HepG2 (cell line): ENCODE measurements around the gene EMC8. TPM values are rescaled to one million over a fixed set of nuclear protein-coding genes. Genes with fewer than 3 reads are reported as not detected.

ENCODE experiments used
- ATF4 ChIP-seq, 2 experiments: fragments of 450-650 bp in 1 of 2; sonication (generic) in 1 of 2; formaldehyde crosslinking; IDR thresholded peaks; 2 replicates each; pipeline versions ENCODE4 v1.5.0 to v1.8.0; 2020 to 2022; ENCODE audit warnings: mild to moderate bottlenecking in 1 of 2, missing genetic modification reagents in 1 of 2
- ELF3 ChIP-seq: IDR thresholded peaks from 2 replicates; pipeline ENCODE4 v1.6.1; 2016; ENCODE audit warnings: missing genetic modification reagents, missing compliant biosample characterization
- ETV5 ChIP-seq: IDR thresholded peaks from 2 replicates; pipeline ENCODE4 v1.6.1; 2018; ENCODE audit warnings: missing biosample characterization, missing genetic modification reagents, inconsistent platforms, borderline replicate concordance
- GATA4 ChIP-seq: sonication (generic); IDR thresholded peaks from 2 replicates; pipeline ENCODE4 v1.6.1; 2016; ENCODE audit warnings: antibody characterized with exemption, low read depth, borderline replicate concordance
- HNRNPK ChIP-seq: fragments of 200-400 bp; formaldehyde crosslinking; IDR thresholded peaks from 2 replicates; pipeline ENCODE4 v1.6.1; 2018; ENCODE audit warnings: low read length, low read depth, moderate library complexity, mild to moderate bottlenecking; ENCODE audit not compliant: poor library complexity, severe bottlenecking
- HOXA9 ChIP-seq: sonication (generic); formaldehyde crosslinking; IDR thresholded peaks from 2 replicates; pipeline ENCODE4 v1.8.1; 2022; ENCODE audit warnings: missing genetic modification reagents, mild to moderate bottlenecking, moderate library complexity, borderline replicate concordance
- LCORL ChIP-seq, 2 experiments: fragments of 450-650 bp in 1 of 2; sonication (generic) in 1 of 2; formaldehyde crosslinking in 1 of 2; IDR thresholded peaks; 2 replicates each; pipeline versions ENCODE4 v1.5.0 to v1.6.1; 2017 to 2020; ENCODE audit warnings: antibody characterized with exemption in 1 of 2, missing genetic modification reagents in 1 of 2
- MYPOP ChIP-seq: sonication (generic); formaldehyde crosslinking; IDR thresholded peaks from 2 replicates; pipeline ENCODE4 v1.8.1; 2023; ENCODE audit warnings: mild to moderate bottlenecking, moderate library complexity, missing genetic modification reagents
- PATZ1 ChIP-seq: sonication (generic); formaldehyde crosslinking; IDR thresholded peaks from 2 replicates; pipeline ENCODE4 v1.4.0; 2020; ENCODE audit warnings: missing genetic modification reagents
- PAXIP1 ChIP-seq: sonication (generic); formaldehyde crosslinking; conservative IDR thresholded peaks from 2 replicates; pipeline ENCODE4 v1.4.0; 2020; ENCODE audit warnings: mild to moderate bottlenecking, missing genetic modification reagents, moderate library complexity
- PHF21A ChIP-seq: sonication (generic); formaldehyde crosslinking; IDR thresholded peaks from 2 replicates; pipeline ENCODE4 v1.5.0; 2020; ENCODE audit warnings: mild to moderate bottlenecking, missing genetic modification reagents
- RCOR2 ChIP-seq: IDR thresholded peaks from 2 replicates; pipeline ENCODE4 v1.6.1; 2016; ENCODE audit warnings: missing biosample characterization, missing genetic modification reagents
- ZFX ChIP-seq: sonication (generic); formaldehyde crosslinking; IDR thresholded peaks from 2 replicates; pipeline ENCODE4 v1.4.0; 2020; ENCODE audit warnings: mild to moderate bottlenecking, low read depth, missing genetic modification reagents, moderate library complexity
- ZMYM2 ChIP-seq: sonication (generic); formaldehyde crosslinking; IDR thresholded peaks from 2 replicates; pipeline ENCODE4 v1.8.0; 2022; ENCODE audit warnings: mild to moderate bottlenecking, missing genetic modification reagents
- ZNF3 ChIP-seq: IDR thresholded peaks from 2 replicates; pipeline ENCODE4 v1.7.0; 2017; ENCODE audit warnings: inconsistent platforms
- ZNF414 ChIP-seq: sonication (generic); formaldehyde crosslinking; IDR thresholded peaks from 2 replicates; pipeline ENCODE4 v1.5.0; 2020; ENCODE audit warnings: missing genetic modification reagents
- ZNF501 ChIP-seq: sonication (generic); formaldehyde crosslinking; IDR thresholded peaks from 2 replicates; pipeline ENCODE4 v1.5.1; 2020; ENCODE audit warnings: mild to moderate bottlenecking, moderate library complexity, missing genetic modification reagents
- ZNF670 ChIP-seq: sonication (generic); formaldehyde crosslinking; IDR thresholded peaks from 2 replicates; pipeline ENCODE4 v1.8.0; 2022; ENCODE audit warnings: mild to moderate bottlenecking, missing genetic modification reagents, borderline replicate concordance
- polyA plus RNA-seq, 8 experiments: library from polyadenylated mRNA; depleted of rRNA in 3 of 8; stranded (reverse) in 7 of 8; unstranded in 1 of 8; fragments of >200 nt; fragmentation: Illumina TruSeq in 4 of 8; extraction: Trizol in 4 of 8; gene quantifications; 2 replicates each; pipeline versions ENCODE4 v1.2.1 to v1.2.3, GENCODE V29; 2011 to 2016; ENCODE audit warnings: low read depth in 4 of 8, missing spikeins in 1 of 8, mixed read lengths in 1 of 8; ENCODE audit not compliant: insufficient read depth in 1 of 8
- total RNA-seq, 5 experiments: library from RNA; depleted of rRNA; stranded (reverse); fragments of >200 nt; fragmentation: Illumina TruSeq; extraction: Trizol; gene quantifications; 2 replicates each; pipeline ENCODE4 v1.2.3, GENCODE V29; 2016; ENCODE audit warnings: low read depth in 1 of 5

The EMC8 gene
- total and polyA plus RNA-seq, 2 of the 13 experiments (the other 11 are each of a cell fraction or from before 2014, with no cell fraction given): 55.0 to 76.0 TPM

- TF ChIP-seq PAXIP1 (peak; percentile 36; the same call in 1 of the 2 replicates), HNRNPK (no peak), ZNF501 (CRISPR knock-in tag) (0 out of 2 replicates have a peak, but pooled peaks have one; percentile 45), HOXA9 (CRISPR knock-in tag) (no peak), RCOR2 (CRISPR knock-in tag) (0 out of 2 replicates have a peak, but pooled peaks have one; percentile 66), ETV5 (peak; percentile 68), PATZ1 (CRISPR knock-in tag) (peak; percentile 62; the same call in 1 of the 2 replicates), ELF3 (CRISPR knock-in tag) (peak; percentile 60; the same call in 1 of the 2 replicates), MYPOP (no peak), GATA4 (no peak), ZNF670 (CRISPR knock-in tag) (no peak), ZNF3 (CRISPR knock-in tag) (peak; percentile 78), LCORL (IDR thresholded peaks at IDR 0.05) (no peak), LCORL (CRISPR knock-in tag; IDR thresholded peaks at IDR 0.05) (0 out of 2 replicates have a peak, but pooled peaks have one; percentile 56), ZMYM2 (peak; percentile 24; the same call in 1 of the 2 replicates), ATF4 (CRISPR knock-in tag; IDR thresholded peaks at IDR 0.05) (peak in 1 of 2 experiments; percentile 79; a peak in 2 of 4 replicates), ZNF414 (CRISPR knock-in tag) (0 out of 2 replicates have a peak, but pooled peaks have one; percentile 59), PHF21A (CRISPR knock-in tag) (peak; percentile 42; the same call in 1 of the 2 replicates), ZFX (CRISPR knock-in tag) (peak; percentile 18; the same call in 1 of the 2 replicates)
These were observed 66.0 kb downstream of the EMC8 start (continued) for GRCh38 chr16:85733155-85733838.
